CD4-positive, alpha-beta T cell treated with Interleukin-2 at 100 ng/mL for 4 hours (primary cell): ENCODE measurements around the gene LETM1.
"Not testable (repeated sequence)": the region's sequence is repeated elsewhere in the genome, so short reads cannot be mapped to it uniquely, and the experiment has no call there.

Source experiments
- DNase-seq: peaks from one replicate; pipeline ENCODE4 v3.0.0-alpha.2; 2020; ENCODE audit warnings: low spot score

Gene LETM1

DNA sequence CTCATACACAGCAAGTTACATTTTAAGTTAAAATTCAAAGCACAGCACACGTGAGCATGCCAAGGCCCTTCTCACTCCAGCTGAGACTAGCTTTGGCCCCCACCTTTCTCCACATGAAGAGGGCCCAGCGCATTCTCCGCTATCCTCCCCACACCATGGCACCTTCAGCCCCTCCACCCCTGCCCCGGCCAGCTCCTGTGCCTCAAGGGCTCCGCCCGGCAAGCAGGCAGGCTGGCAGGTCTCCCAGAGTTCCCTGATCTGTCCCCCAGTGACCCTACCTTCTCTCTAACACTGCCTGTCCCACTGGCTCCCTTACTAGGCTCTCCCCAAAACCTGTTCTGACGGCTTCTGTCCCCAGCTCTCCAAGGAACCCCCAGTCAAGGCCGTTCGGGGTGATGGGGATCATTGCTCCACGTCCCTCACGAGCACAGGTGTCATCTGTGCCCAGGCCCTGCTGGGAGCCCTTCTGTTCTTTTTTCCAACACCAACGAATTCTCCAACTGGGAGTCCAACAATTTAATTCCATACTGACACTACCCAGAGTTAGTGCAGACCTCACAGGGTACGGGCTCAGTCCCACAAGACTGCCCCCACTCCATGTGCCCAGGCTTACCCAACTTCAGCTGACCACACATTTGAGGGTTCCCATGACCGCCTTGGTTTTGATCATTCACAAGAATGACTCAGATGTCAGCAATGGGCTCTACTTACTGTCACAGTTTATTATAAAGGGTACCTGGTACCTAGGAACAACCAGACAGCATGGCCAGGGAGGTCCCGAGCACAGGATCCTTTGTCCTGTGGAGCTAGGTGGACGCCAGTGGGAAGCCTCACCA, 4.2 kb downstream of the LETM1 start:
- no peak for DNase-seq

- no peak for DNase-seq
Observed at GRCh38 chr4:1851160-1851559, 4.8 kb downstream of the LETM1 start.

DNA sequence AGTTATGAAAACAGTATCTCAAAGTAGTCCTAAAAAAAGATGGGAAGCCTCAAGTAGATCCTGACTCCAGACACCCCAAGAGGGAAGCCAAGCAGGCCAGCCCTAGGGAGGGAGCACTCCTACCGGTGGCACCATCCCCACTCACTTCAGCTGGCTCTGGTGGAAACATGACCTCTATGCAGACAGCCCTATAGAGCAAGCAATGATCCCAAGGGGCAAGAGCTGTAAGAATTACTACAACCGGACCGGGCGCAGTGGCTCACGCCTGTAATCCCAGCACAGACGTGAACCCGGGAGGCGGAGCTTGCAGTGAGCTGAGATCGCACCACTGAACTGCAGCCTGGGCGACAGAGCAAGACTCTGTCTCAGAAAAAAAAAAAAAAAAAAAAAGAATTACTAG, 5.7 kb downstream of the LETM1 start:
- no peak for DNase-seq

DNA sequence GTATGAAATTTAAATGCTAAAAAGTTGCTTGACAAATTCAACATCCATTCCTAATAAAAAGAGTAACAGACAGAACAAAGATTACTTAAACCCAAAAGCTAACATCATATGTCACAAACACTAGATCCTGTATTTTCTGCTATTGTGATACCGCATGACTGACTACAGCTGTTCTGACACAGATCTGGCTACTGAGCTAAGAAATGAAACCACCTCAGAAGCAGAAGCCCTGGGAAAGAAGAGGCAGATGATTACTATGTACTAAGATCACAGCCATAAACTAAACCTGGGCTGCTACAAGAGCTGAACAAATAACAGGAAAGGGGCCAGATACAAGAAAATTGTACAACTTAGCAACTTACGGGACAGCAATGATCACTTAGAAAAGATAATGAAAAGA, 9.4 kb downstream of the LETM1 start:
- DNase-seq = no peak

DNA sequence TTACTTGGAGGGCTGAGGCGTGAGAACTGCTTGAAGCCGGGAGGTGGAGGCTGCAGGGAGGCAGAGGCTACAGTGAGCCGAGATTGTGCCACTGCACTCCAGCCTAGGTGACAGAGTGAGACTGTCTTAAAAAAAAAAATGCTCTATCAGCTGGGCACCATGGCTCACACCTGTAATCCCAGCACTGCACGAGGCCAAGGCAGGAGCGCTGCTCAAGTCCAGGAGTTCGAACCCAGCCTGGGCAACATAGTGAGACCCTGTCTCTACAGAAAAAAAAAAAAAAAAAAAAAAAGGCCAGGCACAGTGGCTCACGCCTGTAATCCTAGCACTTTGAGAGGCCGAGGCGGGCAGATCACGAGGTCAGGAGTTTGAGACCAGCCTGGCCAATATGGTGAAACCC, 11.3 kb downstream of the LETM1 start:
- DNase-seq = not testable (repeated sequence)

DNA sequence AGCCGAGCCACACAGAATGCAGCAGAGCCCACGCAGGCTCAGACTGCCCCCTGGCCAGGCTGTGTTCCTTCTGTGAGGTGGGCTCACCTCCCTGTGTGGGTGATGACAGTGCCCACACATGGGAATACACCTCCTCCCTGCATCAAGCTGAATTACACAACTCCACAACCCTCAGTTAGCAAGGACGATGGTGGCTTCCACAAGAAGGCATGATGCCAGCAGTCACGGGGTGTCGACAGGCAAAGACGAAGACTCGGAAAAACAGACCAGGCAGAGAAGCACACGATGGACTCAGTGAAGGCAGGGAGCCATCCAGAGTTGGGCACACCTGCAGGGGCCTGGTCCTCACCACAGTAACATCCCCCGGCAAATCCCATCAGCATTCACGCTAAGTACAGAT, 12.1 kb downstream of the LETM1 start:
- DNase-seq = no peak

DNA sequence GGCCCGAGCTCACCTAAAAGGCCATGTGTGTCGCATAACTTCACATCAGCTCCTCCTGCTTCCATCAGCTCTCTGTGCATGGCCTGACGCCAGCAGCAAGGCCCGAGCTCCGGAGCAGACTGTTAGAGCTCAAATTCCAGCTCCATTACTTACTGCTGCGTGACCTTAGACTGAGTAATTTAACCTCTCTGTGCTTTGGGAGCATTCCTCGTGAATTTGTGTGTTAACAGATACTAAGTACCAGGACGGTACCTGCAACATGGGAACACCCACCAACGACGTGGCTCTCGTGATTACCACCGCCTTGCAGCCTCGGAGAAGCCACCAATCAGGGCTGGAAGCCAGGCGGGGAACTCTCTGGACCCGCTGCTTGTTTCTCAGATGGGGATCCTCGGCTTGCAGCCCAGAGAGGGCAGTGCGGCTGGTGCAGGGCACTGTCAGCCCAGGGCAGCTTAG, 12.9 kb downstream of the LETM1 start:
- no peak for DNase-seq

- no peak for DNase-seq
Observed at GRCh38 chr4:1842339-1842895, 13.5 kb downstream of the LETM1 start.

- no peak for DNase-seq
Observed at GRCh38 chr4:1841887-1842210, 14.1 kb downstream of the LETM1 start.

- no peak for DNase-seq
Observed at GRCh38 chr4:1841201-1841886, 14.6 kb downstream of the LETM1 start.

GRCh38 chr4:1839282-1839681, 16.7 kb downstream of the LETM1 start:
- no peak for DNase-seq

DNA sequence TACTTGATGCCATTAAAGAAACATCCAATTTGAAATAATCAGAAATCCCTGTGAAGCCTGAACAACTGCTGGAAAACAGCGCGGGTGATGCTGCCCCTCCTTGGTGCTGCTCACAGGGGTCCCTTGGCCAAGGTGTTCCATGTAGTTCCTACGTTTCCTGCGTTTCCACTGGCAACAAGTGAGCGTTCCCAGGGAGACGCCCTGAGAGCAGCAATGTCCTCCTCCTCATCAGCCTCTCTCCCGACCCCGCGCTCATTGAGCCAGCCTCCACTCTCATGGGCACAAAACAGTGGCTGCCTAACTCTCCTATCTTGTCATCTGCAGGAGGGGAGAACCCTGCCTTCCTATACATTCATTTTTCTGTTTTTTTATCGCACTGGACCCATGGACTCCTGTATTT, 18.9 kb downstream of the LETM1 start:
- no peak for DNase-seq

DNA sequence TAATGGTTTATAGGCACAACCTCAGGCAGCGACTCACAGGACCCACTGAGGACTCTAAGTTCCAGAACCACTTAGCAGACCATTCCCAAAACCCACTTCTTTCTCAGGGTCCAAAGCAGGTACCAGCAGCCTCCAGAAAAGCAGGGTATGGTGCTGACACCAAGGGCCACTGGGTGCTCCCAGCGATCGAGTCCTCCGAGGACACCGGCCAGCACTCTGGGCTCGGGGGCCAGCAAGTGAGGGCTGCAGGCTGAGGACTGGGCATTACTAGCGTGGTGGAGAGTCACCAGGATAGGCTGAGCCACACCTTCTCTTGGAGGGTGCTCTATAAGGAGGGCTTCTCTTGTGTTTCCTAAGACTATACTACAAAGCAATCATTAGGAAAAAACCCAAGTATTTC, 19.3 kb downstream of the LETM1 start:
- no peak for DNase-seq

- DNase-seq = not testable (repeated sequence)
Observed at GRCh38 chr4:1835836-1836235, 20.1 kb downstream of the LETM1 start.

GRCh38 chr4:1834047-1834775, 21.7 kb downstream of the LETM1 start:
- no peak for DNase-seq

- DNase-seq = no peak
Observed at GRCh38 chr4:1833307-1834046, 22.5 kb downstream of the LETM1 start.

DNA sequence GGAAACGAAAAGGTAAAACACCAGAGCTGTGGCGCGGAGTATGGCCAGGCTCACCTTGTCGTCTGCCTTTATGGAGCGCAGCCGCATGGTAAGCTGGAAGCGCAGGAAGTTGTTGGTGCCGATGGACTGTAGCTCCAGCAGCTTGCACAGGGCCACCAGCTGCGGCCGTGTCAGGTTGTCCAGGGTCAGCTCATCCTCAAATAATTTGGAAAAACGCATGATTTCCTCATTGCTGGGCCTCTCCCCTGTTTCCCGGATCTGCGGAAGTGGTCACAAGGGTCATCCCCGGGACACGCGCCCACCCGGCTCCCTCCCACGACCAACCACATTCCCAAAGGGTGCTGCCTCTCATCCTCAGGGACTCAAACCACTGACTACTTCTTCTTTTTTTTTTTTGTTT, 23.3 kb downstream of the LETM1 start:
- no peak for DNase-seq

DNA sequence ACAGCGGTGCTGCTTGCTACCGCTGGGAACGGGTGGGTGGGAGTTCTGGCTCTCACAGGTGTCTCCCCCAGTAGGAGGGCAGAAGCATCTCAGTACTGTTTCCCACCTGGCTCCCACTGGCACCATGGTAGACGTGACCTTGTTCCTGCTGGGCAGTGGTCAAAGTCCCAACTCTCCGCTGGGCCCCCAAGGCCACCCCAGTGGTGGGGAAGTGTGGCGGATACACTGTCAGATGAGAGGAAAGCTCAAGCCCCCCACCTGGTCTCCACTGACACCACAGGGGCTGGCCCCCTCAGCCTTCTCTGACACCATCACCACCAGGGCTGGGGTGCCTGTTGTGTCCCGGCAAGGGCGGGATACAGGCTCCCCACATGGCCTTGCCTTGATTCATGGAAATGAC, 24.6 kb downstream of the LETM1 start:
- DNase-seq = no peak

GRCh38 chr4:1830642-1831228, 25.2 kb downstream of the LETM1 start:
- no peak for DNase-seq

- no peak for DNase-seq
Observed at GRCh38 chr4:1830234-1830633, 25.7 kb downstream of the LETM1 start.

DNA sequence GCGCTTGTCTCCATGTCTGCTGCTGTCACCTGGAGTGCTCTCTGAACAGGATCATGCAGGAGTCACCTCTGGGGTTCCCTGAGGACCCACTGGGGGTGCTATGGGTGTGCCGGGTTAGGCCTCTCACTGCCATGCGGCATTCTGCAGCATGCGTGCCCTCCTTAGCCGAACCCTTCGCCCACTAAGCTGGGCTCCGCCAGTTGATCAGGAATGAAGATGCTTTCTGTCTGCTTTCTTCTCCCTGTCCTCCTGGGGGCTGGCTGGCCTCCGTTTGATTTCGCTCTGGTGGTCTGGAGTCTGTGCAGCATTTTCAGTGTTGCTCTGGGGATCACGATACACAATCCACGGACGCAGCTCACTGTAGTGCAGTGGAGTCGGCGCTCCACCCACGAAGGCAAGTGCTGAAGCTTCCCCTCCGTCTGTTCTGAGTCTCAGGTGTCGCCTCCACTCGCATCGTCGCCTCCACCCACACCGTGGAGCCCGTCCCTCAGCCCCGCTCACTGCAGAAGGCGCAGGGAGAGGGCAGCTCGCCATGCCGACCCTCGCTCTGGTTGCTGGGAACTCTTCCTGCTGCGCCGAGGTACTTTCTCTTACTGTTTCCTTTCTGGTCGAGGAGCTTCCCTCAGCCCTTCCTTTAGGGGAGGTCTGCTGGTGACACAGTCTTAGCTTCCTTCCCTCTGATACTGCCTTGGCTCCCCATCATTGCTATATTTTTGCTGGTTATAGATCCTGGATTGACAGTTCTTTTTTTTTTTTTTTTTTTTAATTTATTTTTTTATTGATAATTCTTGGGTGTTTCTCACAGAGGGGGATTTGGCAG, 29.2 kb downstream of the LETM1 start:
- DNase-seq = no peak
